ENCODE results near the gene SCO2. TPM values are rescaled to one million over a fixed set of nuclear protein-coding genes. Genes with fewer than 3 reads are reported as not detected.
A peak's percentile ranks its signal among the peaks of the same experiment; 100 is the strongest.

The SCO2 gene
- total and polyA plus RNA-seq, 2 experiments from 2014 or later = 2.0 to 11.2 TPM

GRCh38 chr22:50482107-50483074 is 43.0 kb downstream of the SCO2 start:
- H2AFZ ChIP-seq = peak overlapping the region; percentile 74
- no peaks in the 10 kb centered on the region for H3K9me2 ChIP-seq (replicated peaks; ENCODE audit: insufficient read depth)
- peak overlapping the region; percentile 88 for H3K4me2 ChIP-seq
- 84% methylated on average over 30 of the region's 35 CpGs for WGBS (ENCODE audit: low lambda C conversion rate, missing lambda C conversion rate)
- H3K36me3 ChIP-seq (replicated peaks; ENCODE audit: insufficient read depth, low read depth) = no peaks in the 10 kb centered on the region
- no peaks in the 10 kb centered on the region for H3K9me3 ChIP-seq (ENCODE audit: low read depth)
- peak overlapping the region; percentile 52 for H3K4me3 ChIP-seq
- no peak for DNase-seq (ENCODE audit: low spot score)
- H3K27ac ChIP-seq = no peak overlapping the region
- peaks cover 29% of the 10 kb centered on the region for H3K27me3 ChIP-seq
- H3K4me1 ChIP-seq (ENCODE audit: insufficient read depth) = peaks cover 14% of the 10 kb centered on the region
- no peaks in the 10 kb centered on the region for H3K79me2 ChIP-seq
- no peaks in the 10 kb centered on the region for H4K20me1 ChIP-seq (ENCODE audit: insufficient read depth, poor library complexity, severe bottlenecking)
- no peak for TF ChIP-seq CTCF (IDR thresholded peaks at IDR 0.05; ENCODE audit: poor library complexity)
- TF ChIP-seq EZH2 (IDR thresholded peaks at IDR 0.05; ENCODE audit: borderline replicate concordance) = no peak
- no peak for TF ChIP-seq EZH2phosphoT487 (IDR thresholded peaks at IDR 0.05; ENCODE audit: low read depth, severe bottlenecking, unreplicated experiment)

GRCh38 chr22:50481440-50482106 is 43.8 kb downstream of the SCO2 start, which contains the start of gene ADM2:
TSS of gene ADM2 (plus strand) at chr22:50481543. CDS start at chr22:50481848, 305 bp downstream.
- peak within 1 kb of the TSS; percentile 88 for H3K4me2 ChIP-seq
- H3K27me3 ChIP-seq = peaks cover 29% of the 10 kb centered on the region
- TF ChIP-seq EZH2 (IDR thresholded peaks at IDR 0.05; ENCODE audit: borderline replicate concordance) (peak; percentile 17), EZH2phosphoT487 (IDR thresholded peaks at IDR 0.05; ENCODE audit: low read depth, severe bottlenecking, unreplicated experiment) (no peak)
- peak; percentile 73 for DNase-seq (ENCODE audit: low spot score)
- H3K36me3 ChIP-seq (replicated peaks; ENCODE audit: insufficient read depth, low read depth) = no peaks in the 10 kb centered on the region
- H3K9me2 ChIP-seq (replicated peaks; ENCODE audit: insufficient read depth) = no peaks in the 10 kb centered on the region
- no peaks in the 10 kb centered on the region for H3K9me3 ChIP-seq (ENCODE audit: low read depth)
- 14% methylated on average over 13 of the region's 70 CpGs for WGBS (ENCODE audit: low lambda C conversion rate, missing lambda C conversion rate)
- no peaks in the 10 kb centered on the region for H4K20me1 ChIP-seq (ENCODE audit: insufficient read depth, poor library complexity, severe bottlenecking)
- H3K4me1 ChIP-seq (ENCODE audit: insufficient read depth) = peaks cover 14% of the 10 kb centered on the region
- H3K79me2 ChIP-seq = no peaks in the 10 kb centered on the region
- H3K4me3 ChIP-seq = peak within 1 kb of the TSS; percentile 52
- no peak within 1 kb of the TSS for H3K27ac ChIP-seq
- H2AFZ ChIP-seq = peak within 1 kb of the TSS; percentile 74

- peaks cover 14% of the 10 kb centered on the region for H3K4me1 ChIP-seq (ENCODE audit: insufficient read depth)
- H2AFZ ChIP-seq = peak overlapping the region; percentile 74
- H3K4me3 ChIP-seq = peak overlapping the region; percentile 52
These were observed 44.4 kb downstream of the SCO2 start for GRCh38 chr22:50481045-50481439.

More at GRCh38 chr22:50481045-50481439, 44.4 kb downstream of the SCO2 start:
- Histone ChIP-seq H3K4me2 (peak overlapping the region; percentile 88), H3K36me3 (replicated peaks; ENCODE audit: insufficient read depth, low read depth) (no peaks in the 10 kb centered on the region), H3K79me2 (no peaks in the 10 kb centered on the region), H3K27me3 (peaks cover 29% of the 10 kb centered on the region), H3K27ac (no peak overlapping the region), H3K9me3 (ENCODE audit: low read depth) (no peaks in the 10 kb centered on the region), H4K20me1 (ENCODE audit: insufficient read depth, poor library complexity, severe bottlenecking) (no peaks in the 10 kb centered on the region), H3K9me2 (replicated peaks; ENCODE audit: insufficient read depth) (no peaks in the 10 kb centered on the region)
- no peak for TF ChIP-seq CTCF (IDR thresholded peaks at IDR 0.05; ENCODE audit: poor library complexity)
- TF ChIP-seq EZH2phosphoT487 (IDR thresholded peaks at IDR 0.05; ENCODE audit: low read depth, severe bottlenecking, unreplicated experiment) = no peak
- peak; percentile 79 for TF ChIP-seq EZH2 (IDR thresholded peaks at IDR 0.05; ENCODE audit: borderline replicate concordance)
- 10% methylated on average over 20 of the region's 45 CpGs for WGBS (ENCODE audit: low lambda C conversion rate, missing lambda C conversion rate)
- DNase-seq (ENCODE audit: low spot score) = no peak
